ENCODE results near the gene PSME3. TPM values are rescaled to one million over a fixed set of nuclear protein-coding genes. Genes with fewer than 3 reads are reported as not detected.

The PSME3 gene
- total RNA-seq, 1 experiment from 2014 or later: 107 TPM

- POLR2A ChIA-PET (ENCODE audit: unreplicated experiment): no interaction called here
- Histone ChIP-seq H3K27me3 (ENCODE audit: low read length) (no peaks in the 10 kb centered on the region), H3K9me3 (ENCODE audit: low read length) (no peaks in the 10 kb centered on the region), H3K9ac (ENCODE audit: low read length) (no peak overlapping the region), H3K79me2 (ENCODE audit: low read length) (no peaks in the 10 kb centered on the region), H3K9me2 (replicated peaks; ENCODE audit: low read length) (no peaks in the 10 kb centered on the region), H3K27ac (ENCODE audit: low read length) (no peak overlapping the region), H2AFZ (ENCODE audit: low read length) (no peak overlapping the region), H3K4me2 (ENCODE audit: low read length) (no peak overlapping the region), H4K20me1 (ENCODE audit: low read length) (no peaks in the 10 kb centered on the region), H3F3A (ENCODE audit: low read length, unreplicated experiment) (no peaks in the 10 kb centered on the region), H3K4me1 (ENCODE audit: insufficient read depth, low read length) (peaks cover 17% of the 10 kb centered on the region), H3K36me3 (ENCODE audit: low read depth, low read length) (no peaks in the 10 kb centered on the region), H3K4me3 (ENCODE audit: low read length) (no peak overlapping the region)
- intact Hi-C loops (cut with micrococcal nuclease): no loop called here
- TF ChIP-seq EZH2phosphoT487 (IDR thresholded peaks at IDR 0.05; ENCODE audit: borderline replicate concordance, low read length) (no peak), EZH2 (IDR thresholded peaks at IDR 0.05; ENCODE audit: low read length, unreplicated experiment) (no peak), CTCF (conservative IDR thresholded peaks at IDR 0.05; ENCODE audit: low read depth, low read length) (no peak)
- DNase-seq (no peak), ATAC-seq (no peak)
- CTCF ChIA-PET: no interaction called here
- no TSS peak for BruUV-seq (replicated peaks)
Measured at GRCh38 chr17:42893359-42893758, 60.2 kb downstream of the PSME3 start.

Small RNA genes lying within 50 kb of the gene (microRNA-seq; reads per million reads assigned to microRNA genes)
- not detected for gene MIR6781 (ENCODE audit: unreplicated experiment)

Other genes starting within 250 kb of the PSME3 start
- 19.3 and 21.9 TPM in 2 replicates for gene RETREG3, start 224.0 kb upstream of the PSME3 start, total RNA-seq (2014; rRNA removed)
- gene TUBG1, start 223.7 kb upstream of the PSME3 start, total RNA-seq (2014; rRNA removed): 97.2 and 114 TPM in 2 replicates
- 6.0 and 7.1 TPM in 2 replicates for gene TUBG2, start 174.1 kb upstream of the PSME3 start, total RNA-seq (2014; rRNA removed)
- 20.1 and 27.8 TPM in 2 replicates for gene PLEKHH3, start 156.4 kb upstream of the PSME3 start, total RNA-seq (2014; rRNA removed)
- gene CCR10, start 151.6 kb upstream of the PSME3 start, total RNA-seq (2014; rRNA removed): 0.58 TPM in 1 of 2 replicates, not detected in the other
- gene CNTNAP1, start 150.9 kb upstream of the PSME3 start, total RNA-seq (2014; rRNA removed): 4.6 and 6.6 TPM in 2 replicates
- gene EZH1, start 88.4 kb upstream of the PSME3 start, total RNA-seq (2014; rRNA removed): 5.8 and 13.7 TPM in 2 replicates
- not detected in 2 replicates for gene RAMP2, start 72.2 kb upstream of the PSME3 start, total RNA-seq (2014; rRNA removed)
- 56.7 and 62.0 TPM in 2 replicates for gene VPS25, start 59.9 kb upstream of the PSME3 start, total RNA-seq (2014; rRNA removed)
- gene WNK4, start 52.8 kb upstream of the PSME3 start, total RNA-seq (2014; rRNA removed): 13.0 and 17.4 TPM in 2 replicates
- gene COA3, start 34.7 kb upstream of the PSME3 start, total RNA-seq (2014; rRNA removed): 44.6 and 49.6 TPM in 2 replicates
- not detected in 2 replicates for gene CNTD1, start 34.5 kb upstream of the PSME3 start, total RNA-seq (2014; rRNA removed)
- gene BECN1, start 9.1 kb upstream of the PSME3 start, total RNA-seq (2014; rRNA removed): 84.0 and 93.7 TPM in 2 replicates
- gene AOC2, start 11.2 kb downstream of the PSME3 start, total RNA-seq (2014; rRNA removed): 0.63 and 1.4 TPM in 2 replicates
- gene AOC3, start 17.8 kb downstream of the PSME3 start, total RNA-seq (2014; rRNA removed): 0.26 and 0.35 TPM in 2 replicates
- not detected in 2 replicates for gene G6PC1, start 67.4 kb downstream of the PSME3 start, total RNA-seq (2014; rRNA removed)
- 32.5 and 34.7 TPM in 2 replicates for gene AARSD1, start 131.1 kb downstream of the PSME3 start, total RNA-seq (2014; rRNA removed)
- 0.52 and 0.55 TPM in 2 replicates for gene PTGES3L, start 146.7 kb downstream of the PSME3 start, total RNA-seq (2014; rRNA removed)
- gene RUNDC1, start 147.2 kb downstream of the PSME3 start, total RNA-seq (2014; rRNA removed): 9.5 and 15.6 TPM in 2 replicates
- 667 and 784 TPM in 2 replicates for gene RPL27, start 165.0 kb downstream of the PSME3 start, total RNA-seq (2014; rRNA removed)
- 8.7 and 12.3 TPM in 2 replicates for gene IFI35, start 173.4 kb downstream of the PSME3 start, total RNA-seq (2014; rRNA removed)
- gene VAT1, start 189.0 kb downstream of the PSME3 start, total RNA-seq (2014; rRNA removed): 62.4 and 68.1 TPM in 2 replicates
- 0.12 and 0.29 TPM in 2 replicates for gene RND2, start 191.8 kb downstream of the PSME3 start, total RNA-seq (2014; rRNA removed)